ENCODE measurements around the gene NUP93.
"Not testable (repeated sequence)": the region's sequence is repeated elsewhere in the genome, so short reads cannot be mapped to it uniquely, and the experiment has no call there.

Gene NUP93

DNA sequence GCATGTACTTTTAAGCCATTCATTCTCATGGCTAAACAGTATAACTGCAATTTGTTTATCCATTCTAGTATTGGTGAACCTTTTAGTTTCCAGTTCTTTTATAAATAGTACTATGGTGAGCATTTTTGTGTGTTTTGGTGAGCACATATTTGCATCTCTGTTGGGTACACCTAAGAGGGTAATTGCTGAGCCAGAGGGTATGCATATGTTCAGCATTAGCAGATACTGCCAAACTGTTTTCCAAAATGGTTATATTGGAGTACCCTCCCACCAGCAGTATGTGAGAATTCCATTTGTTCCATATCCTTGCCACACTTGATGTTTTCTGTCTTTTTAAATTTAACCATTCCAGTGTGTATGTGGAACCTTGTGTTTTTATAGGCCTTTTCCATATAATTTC is 81.0 kb downstream of the NUP93 start:
- in situ Hi-C loops (cut with MboI; ENCODE audit: low sequenced_read_pairs) = no loop called here

GRCh38 chr16:56811602-56812001 is 81.7 kb downstream of the NUP93 start:
- in situ Hi-C loops (cut with MboI; ENCODE audit: low sequenced_read_pairs) = not testable (repeated sequence)

DNA sequence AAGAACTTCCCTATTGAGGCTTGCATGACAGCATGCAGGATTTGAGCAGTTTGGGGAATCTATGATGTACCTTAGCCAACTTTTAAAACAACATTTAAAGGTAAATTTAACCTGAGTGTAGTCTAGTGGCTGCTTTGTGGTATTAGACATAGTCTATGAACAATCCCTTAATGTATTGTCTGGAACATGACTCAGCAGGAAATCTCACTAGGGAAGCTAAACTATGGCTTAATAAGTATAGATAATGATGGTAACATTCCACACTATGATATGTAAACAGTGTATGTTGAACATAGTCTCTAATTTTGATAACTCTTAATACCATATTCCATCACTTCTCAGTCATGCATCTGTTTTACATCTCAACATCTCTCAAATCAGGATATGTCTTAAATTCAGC is 83.0 kb downstream of the NUP93 start:
- in situ Hi-C loops (cut with MboI; ENCODE audit: low sequenced_read_pairs) = no loop called here

DNA sequence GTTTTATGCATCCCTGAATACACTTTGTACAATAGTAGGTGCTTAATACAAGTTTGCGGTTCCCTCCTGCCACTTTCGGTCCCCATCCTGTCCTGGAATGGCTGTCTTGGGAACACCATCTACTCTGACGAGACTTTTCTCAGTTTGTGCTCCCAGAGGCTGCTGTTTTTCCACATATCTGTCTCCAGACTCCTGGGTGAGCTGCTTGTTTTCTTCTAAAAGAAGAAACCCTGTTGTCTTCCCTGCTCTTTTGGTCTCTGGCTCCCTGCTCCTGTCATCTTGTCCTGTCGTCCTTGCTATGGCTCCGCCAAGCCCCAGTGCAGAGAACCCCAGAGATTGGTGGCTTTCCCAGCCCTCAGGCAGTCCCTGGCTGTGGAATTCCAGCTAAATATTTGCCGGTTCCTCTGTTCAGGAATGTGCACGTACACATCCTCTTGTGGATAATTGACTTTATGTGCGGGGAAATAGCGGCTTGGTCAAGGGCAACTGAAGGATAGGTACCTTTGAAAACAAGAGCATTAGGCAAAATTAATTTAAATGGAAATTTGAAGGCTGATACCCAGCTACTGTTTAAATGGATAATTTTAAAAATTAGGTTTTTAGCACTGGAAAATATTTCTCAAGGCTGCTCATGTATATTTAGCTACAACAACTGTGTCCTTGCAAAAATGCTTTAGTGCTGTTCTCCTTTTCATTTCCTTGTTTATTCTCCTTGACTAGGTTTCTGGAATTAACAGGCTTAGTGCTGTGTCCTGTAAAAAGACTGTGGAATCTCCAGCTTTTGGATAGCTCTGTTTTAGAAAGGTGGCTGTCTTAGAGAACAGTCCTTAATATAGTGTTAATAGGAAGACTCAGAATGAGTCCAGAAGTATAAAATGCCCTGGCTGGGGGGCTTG is 84.9 kb downstream of the NUP93 start:
- in situ Hi-C loops (cut with MboI; ENCODE audit: low sequenced_read_pairs) = no loop called here

DNA sequence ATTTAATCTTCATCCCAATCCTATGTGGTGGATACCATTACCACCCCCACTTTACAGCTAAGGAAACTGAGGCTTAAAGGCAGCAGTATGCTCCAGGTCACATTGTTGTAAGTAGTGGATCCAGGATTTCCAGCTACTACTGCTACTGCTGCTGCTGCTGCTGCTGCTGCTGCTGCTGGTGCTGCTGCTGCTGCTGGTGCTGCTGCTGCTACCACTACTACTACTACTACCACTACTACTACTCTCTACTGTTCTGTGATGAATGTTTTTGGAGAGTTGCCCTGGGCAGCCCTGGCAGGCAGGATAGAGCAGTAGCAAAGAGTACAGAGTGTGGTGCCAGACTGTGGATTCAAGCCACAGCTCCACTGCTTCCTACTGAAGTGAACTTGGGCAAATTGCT is 85.8 kb downstream of the NUP93 start:
- in situ Hi-C loops (cut with MboI; ENCODE audit: low sequenced_read_pairs) = no loop called here

GRCh38 chr16:56817056-56817455 is 87.1 kb downstream of the NUP93 start:
- in situ Hi-C loops (cut with MboI; ENCODE audit: low sequenced_read_pairs) = no loop called here

- in situ Hi-C loops (cut with MboI; ENCODE audit: low sequenced_read_pairs) = no loop called here
These were observed 88.0 kb downstream of the NUP93 start for GRCh38 chr16:56817938-56818337.

GRCh38 chr16:56823081-56823733 is 93.3 kb downstream of the NUP93 start:
- in situ Hi-C loops (cut with MboI; ENCODE audit: low sequenced_read_pairs) = no loop called here

DNA sequence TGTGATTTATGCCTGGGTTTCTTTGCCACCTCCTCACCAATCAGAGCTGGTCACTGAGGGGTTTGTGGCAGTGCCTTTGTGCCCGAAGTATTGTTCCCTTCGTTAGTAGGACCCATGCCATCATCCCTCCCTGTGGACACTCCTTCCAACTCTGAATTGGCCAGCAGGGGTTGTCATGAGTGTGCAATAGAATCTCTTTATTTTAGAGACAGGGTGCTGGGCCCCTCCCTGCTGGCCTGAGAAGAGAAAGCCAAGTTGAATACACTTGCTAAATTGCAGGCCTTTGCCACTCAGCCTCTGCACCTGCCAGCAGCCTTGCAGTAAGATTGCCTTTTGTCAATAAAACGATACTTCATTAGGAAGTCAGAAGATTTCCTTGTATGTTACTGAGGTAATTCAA is 94.4 kb downstream of the NUP93 start:
- in situ Hi-C loops (cut with MboI; ENCODE audit: low sequenced_read_pairs) = no loop called here

- in situ Hi-C loops (cut with MboI; ENCODE audit: low sequenced_read_pairs) = no loop called here
These were observed 94.9 kb downstream of the NUP93 start for GRCh38 chr16:56824804-56825203.

- in situ Hi-C loops (cut with MboI; ENCODE audit: low sequenced_read_pairs) = no loop called here
These were observed 95.9 kb downstream of the NUP93 start for GRCh38 chr16:56825826-56826225.

GRCh38 chr16:56828647-56829046 is 98.7 kb downstream of the NUP93 start:
- in situ Hi-C loops (cut with MboI; ENCODE audit: low sequenced_read_pairs) = no loop called here

GRCh38 chr16:56830669-56831068 is 100.7 kb downstream of the NUP93 start:
- in situ Hi-C loops (cut with MboI; ENCODE audit: low sequenced_read_pairs) = no loop called here

DNA sequence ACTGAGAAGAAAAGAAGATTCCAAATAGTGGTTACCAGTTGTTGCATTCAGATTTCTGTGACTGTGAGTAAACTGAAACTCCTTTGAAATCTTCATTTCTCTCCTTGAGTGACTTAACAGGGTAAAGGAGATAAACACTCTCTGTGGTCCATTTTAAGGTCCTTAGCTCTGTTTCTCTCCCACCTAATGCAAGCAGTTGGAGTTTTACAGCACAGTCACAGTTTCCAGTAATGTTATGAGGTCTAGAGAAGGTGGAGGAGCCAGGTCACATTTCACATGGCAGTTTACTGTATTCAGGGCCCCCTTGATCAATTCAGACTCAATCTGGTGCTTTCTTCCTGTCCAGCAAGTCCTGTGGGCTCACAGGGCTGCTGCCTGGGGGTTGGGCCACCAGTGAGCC is 102.8 kb downstream of the NUP93 start:
- in situ Hi-C loops (cut with MboI; ENCODE audit: low sequenced_read_pairs) = no loop called here

GRCh38 chr16:56833243-56833970 is 103.5 kb downstream of the NUP93 start:
- in situ Hi-C loops (cut with MboI; ENCODE audit: low sequenced_read_pairs) = no loop called here

GRCh38 chr16:56835320-56835719 is 105.4 kb downstream of the NUP93 start:
- in situ Hi-C loops (cut with MboI; ENCODE audit: low sequenced_read_pairs) = no loop called here

DNA sequence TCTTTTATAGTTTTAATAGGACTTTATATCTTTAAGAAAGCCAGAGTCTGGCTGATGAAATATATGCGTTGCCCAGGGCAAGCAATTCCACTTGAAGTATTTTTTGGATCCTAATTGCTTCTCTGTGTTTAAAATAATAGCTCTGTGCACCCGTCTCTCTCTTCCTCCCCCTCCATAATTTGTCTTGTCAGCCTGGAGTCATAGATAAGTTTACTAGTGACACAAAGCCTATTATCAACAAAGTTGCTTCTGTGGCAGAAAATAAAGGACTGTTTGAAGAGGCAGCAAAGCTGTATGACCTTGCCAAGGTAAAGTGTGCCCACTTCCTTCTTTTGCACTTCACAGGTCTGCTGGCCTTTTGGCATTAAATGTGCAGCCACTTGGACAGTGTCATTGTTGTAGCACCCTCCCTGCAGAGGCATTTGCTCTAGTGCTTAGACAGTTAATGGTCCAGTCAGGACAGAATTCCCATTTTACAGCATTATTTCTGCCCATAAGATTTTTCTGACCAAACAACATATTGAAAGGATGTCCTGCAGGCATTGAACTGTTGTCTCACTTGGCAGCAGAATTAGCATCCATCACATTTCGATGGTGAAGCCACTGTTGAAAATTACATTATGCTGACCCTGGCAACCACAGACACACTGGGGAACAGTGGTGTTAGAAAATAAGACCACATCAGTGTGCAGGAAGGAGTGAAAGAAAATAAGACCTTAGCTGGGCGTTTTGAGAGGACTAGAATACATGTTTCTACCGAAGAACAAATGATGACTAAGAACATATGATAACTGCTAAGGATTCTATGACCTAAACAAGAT is 106.7 kb downstream of the NUP93 start:
- in situ Hi-C loops (cut with MboI; ENCODE audit: low sequenced_read_pairs) = no loop called here

DNA sequence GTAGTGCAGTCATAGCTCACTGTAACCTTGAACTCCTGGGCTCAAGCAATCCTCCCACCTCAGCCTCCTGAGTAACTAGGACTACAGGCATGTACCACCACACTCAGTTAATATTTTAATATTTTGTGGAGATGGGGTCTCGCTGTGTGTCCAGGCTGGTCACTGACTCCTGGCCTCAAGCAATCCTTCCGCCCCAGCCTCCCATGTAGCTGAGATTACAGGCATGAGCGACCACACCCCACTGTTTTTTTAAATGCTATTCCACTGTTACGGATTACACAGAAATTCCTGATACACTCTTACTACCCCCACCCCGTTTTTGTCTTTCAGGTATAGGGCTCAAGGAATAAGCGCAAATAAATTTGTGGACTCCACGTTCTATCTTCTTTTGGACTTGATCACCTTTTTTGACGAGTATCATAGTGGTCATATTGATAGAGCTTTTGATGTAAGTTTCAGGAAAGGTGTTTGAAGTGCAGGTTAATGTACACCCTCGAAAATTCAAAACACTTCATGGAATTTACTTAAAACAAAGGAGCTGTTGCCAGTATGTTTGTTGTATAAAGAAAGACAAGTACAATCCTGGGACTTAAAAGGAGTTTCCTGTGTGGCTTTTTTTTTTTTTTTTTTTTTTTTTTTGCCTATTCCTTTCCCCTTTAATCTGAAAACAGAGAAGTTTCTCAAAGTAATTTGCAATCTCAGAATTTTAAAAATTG is 108.9 kb downstream of the NUP93 start:
- in situ Hi-C loops (cut with MboI; ENCODE audit: low sequenced_read_pairs) = no loop called here

GRCh38 chr16:56841233-56841632 is 111.3 kb downstream of the NUP93 start:
- in situ Hi-C loops (cut with MboI; ENCODE audit: low sequenced_read_pairs) = no loop called here

DNA sequence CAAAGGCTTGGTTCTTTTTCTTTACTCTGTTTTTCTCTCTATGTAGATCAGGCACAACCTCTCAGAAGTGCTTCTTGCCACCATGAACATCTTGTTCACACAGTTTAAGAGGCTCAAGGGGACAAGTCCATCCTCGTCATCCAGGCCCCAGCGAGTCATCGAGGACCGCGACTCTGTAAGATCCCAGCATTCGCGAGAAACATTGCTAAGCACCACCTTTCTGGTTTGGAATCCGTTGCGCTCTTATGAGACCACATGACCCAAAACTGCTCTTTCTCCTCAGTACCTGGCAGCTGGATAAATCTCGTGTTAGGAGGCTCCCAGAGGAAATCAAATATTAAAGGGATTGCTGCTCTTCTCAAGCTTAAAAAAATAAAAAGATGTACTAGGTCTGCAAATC is 111.7 kb downstream of the NUP93 start:
- in situ Hi-C loops (cut with MboI; ENCODE audit: low sequenced_read_pairs) = no loop called here
